GM19324 (cell line): ENCODE measurements around the gene ELMOD2.
"Not testable (repeated sequence)": the region's sequence is repeated elsewhere in the genome, so short reads cannot be mapped to it uniquely, and the experiment has no call there.

Experiments used
- ATAC-seq: cut with Tn5 transposase; IDR thresholded peaks from one replicate; pipeline ENCODE4 v1.9.1; 2021; ENCODE audit warnings: mild to moderate bottlenecking, moderate library complexity; ENCODE audit not compliant: unreplicated experiment, low FRiP score

The ELMOD2 gene, protein sequence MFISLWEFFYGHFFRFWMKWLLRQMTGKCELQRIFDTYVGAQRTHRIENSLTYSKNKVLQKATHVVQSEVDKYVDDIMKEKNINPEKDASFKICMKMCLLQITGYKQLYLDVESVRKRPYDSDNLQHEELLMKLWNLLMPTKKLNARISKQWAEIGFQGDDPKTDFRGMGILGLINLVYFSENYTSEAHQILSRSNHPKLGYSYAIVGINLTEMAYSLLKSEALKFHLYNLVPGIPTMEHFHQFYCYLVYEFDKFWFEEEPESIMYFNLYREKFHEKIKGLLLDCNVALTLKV

GRCh38 chr4:140523857-140524742, at the start of gene ELMOD2:
TSS of gene ELMOD2 (plus strand) at chr4:140524168. CDS start at chr4:140525429, 1,261 bp downstream.
- peak; percentile 100 for ATAC-seq

DNA sequence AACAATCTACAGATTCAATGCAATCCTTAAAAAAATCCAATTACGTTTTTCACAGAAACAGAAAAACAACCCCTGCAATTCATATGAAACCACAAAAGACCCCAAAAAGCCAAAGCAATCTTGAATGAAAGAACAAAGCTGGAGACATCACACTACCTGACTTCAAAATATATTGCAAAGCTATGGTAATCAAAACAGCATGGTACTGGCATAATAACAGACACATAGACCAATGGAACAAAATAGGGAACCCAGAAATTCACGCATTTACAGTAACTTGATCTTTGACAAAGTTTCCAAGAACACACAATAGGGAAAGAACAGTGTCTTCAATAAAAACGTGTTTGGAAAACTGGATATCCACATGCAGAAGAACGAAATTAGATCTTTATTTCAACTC, 40.5 kb upstream of the ELMOD2 start:
- no peak for ATAC-seq

- no peak for ATAC-seq
Measured at GRCh38 chr4:140485939-140486338, 38.0 kb upstream of the ELMOD2 start.

GRCh38 chr4:140497405-140497746, 26.6 kb upstream of the ELMOD2 start:
- ATAC-seq, result no peak

DNA sequence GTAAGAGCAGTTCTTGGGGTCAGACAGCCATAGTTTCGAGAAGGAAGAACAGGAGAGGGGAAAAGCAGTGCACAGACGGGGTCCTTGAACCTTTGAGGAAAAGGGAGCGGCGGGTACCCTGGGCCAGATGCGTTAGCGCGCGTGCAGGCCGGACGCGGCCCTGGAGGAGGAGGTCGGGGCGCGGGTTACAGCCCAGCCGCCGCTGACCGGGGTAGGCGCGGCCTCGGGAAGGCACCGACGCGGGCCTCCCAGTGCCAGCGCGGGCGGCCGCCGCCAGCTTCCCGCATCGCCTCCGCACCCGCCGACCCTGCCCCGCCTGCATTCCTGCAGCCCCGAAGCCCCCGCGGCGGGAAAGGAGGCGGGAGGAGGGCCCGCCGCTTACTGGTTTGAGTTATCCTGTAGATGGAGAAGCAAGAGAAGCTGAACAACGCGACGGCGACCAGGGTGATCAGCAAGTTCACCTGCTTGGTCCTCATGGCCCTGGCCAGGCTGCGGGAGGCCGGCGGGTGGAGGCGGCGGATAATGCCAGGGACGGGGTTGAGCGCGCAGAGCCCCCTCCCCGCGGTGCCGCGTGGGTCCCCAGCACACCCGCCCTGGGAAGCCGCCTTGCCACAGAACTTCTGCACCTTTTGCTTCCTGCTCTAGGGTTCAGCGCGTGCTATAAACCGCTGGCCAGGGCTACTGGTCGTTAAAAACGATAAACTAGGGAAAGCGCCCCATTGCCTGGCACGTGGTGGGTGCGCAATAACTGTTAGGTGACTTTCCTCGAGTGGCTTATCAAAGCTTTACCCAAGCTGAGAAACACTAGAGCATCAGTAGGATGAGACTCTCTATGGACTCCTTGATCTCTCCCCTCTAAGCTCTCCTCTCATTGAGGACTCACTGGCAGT, 26.0 kb upstream of the ELMOD2 start, which contains the start of gene MGAT4D:
Gene MGAT4D, minus strand, starts transcription at position 547 of the 890 bp plus-strand sequence. Its CDS starts 71 bp downstream, at position 476.
- no peak for ATAC-seq

DNA sequence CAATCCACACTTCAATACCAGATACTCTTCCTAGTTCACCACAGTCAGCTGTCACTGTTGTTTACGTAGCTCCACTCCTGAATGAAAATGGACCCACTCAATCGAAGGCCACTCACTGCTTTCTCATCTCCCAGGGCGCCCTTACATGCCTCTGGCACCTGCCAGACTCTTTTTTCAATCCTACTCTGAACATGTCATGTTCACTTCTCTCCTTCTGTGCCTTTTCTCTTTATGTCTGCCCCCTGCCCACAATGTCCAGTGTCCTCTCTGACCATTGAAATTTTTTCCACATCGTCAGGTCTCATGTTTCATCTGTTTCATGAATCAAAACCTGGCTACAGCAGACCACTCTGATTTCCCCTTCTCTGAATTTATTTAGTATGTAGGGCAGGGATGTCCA, 24.6 kb upstream of the ELMOD2 start:
- no peak for ATAC-seq

GRCh38 chr4:140504261-140504660, 19.7 kb upstream of the ELMOD2 start:
- no peak for ATAC-seq

DNA sequence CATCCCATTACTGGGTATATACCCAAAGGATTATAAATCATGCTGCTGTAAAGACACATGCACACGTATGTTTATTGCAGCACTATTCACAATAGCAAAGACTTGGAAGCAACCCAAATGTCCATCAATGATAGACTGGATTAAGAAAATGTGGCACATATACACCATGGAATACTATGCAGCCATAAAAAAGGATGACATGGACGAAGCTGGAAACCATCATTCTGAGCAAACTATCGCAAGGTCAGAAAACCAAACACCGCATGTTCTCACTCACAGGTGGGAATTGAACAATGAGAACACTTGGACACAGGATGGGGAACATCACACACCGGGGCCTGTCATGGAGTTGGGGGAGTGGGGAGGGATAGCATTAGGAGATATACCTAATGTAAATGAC, 10.2 kb upstream of the ELMOD2 start:
- ATAC-seq, result not testable (repeated sequence)

GRCh38 chr4:140515423-140515822, 8.5 kb upstream of the ELMOD2 start:
- ATAC-seq, result no peak

- peak; percentile 17 for ATAC-seq
Measured at GRCh38 chr4:140523370-140523856, 555 bp upstream of the ELMOD2 start.

DNA sequence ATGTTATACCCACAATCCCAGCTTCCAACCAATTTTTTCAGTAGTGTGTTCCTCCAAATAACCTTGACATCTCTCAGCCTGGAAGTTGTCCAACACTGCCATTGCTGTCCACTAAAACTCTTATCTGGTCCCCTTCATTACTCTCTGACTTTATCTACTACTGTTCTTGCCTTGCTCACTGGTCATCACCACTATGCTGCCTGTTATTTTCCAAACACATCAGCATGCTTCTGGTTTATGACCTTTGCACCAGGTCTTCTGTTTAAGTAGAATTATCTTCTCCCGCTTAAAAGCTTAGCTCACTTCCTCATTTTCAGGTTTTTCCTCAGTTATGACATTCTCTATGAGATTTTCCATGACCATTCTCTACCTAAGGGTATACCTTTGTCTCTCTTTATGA, 5.5 kb downstream of the ELMOD2 start:
- no peak for ATAC-seq

DNA sequence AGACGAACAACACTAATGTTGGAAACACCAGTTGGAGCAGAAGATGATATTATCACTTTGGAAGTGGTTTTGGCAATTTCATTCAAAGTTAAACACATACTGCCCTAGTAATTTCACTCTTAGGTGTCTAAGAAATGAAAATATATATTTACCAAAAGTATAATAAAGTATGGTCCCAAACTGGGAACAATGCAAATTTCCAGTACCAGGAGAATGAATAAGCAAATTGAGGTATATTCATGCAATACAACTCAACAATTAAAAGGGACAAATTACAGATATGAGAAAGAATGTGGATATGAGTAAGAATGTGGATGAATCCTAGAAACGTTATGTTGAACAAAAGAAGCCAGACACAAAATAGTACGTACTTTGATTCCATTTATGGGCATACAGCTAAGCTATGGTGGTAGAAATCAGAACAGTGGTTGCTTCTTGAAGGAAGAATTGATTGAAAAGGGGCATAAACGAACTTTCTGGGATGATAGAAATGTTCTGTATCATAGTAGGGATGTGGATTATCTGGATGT, 10.0 kb downstream of the ELMOD2 start:
- no peak for ATAC-seq

- peak; percentile 100 for ATAC-seq
Measured at GRCh38 chr4:140556372-140557085, 32.6 kb downstream of the ELMOD2 start.

GRCh38 chr4:140557831-140558435, 34.0 kb downstream of the ELMOD2 start:
- no peak for ATAC-seq

DNA sequence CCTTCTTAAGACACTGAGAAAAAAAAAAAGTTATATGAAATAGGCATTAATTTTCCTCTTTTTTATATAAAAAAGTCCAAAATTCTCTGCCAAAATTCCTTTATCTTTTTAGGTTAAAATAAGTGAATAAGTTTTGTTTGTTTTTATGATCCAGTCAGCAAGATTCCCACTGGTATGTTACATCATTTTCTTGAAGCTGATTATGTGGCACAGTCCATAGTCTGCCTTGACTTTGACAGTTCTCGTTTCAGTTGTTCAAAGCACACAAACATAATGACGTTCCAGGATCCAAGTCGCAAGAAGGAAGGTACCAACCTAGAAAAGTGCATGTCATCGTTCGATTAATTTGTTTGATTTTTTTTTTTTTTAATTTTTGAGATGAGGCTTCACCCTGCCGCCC, 35.7 kb downstream of the ELMOD2 start:
- ATAC-seq, result no peak

DNA sequence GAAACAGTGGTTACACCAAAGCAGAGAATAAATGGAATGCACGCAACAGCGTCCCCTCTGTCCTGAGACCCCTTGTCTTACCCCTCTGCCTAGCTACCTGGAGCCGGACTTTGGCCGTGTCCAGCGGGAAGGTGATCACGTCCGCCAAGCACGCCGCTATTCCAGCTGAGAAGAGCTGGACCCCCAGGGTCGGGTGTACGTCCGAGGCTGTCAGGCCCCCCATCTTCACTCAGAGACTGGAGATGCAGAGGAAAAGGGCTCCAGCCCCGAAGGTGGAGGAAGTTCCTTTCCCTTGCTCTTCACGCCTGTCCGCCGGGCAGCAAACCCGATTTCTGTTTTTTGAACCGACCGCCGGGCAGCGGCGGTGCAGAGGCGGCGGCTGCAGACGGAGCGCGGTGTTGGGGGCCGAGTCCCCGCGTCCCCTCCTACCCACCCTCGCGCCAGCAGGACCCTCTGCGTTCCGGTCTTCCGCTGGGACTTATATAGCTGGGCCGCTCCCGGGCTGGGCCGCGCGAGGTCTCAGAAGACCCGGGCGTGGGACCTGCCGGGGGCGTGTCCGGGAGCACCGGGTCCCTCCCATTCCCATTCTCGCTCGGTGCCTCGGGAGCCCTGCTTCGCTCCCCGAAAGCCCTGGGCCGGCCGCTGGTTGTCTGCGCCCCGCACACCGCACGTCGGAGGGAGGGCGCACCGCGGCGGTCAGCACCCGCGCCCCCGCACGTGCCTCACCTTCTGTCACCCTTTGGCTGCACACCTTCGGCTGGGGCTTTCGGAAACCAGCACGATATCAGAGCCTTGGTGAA, 44.7 kb downstream of the ELMOD2 start, which contains the start of gene UCP1:
Gene UCP1, minus strand, starts transcription at position 455 of the 800 bp plus-strand sequence. Its CDS starts 232 bp downstream, at position 223.
- no peak for ATAC-seq

GRCh38 chr4:140569307-140569638, 45.3 kb downstream of the ELMOD2 start:
- no peak for ATAC-seq

GRCh38 chr4:140571620-140572019, 47.7 kb downstream of the ELMOD2 start:
- no peak for ATAC-seq
